GM23248 (cell line): Measurements from ENCODE around the gene LRRC18.

Experiments
- EZH2 ChIP-seq: fragments of 200-600 bp; sonication (generic); IDR thresholded peaks from 2 replicates; pipeline ENCODE4 v1.6.1; 2018; ENCODE audit warnings: antibody characterized with exemption, mild to moderate bottlenecking; ENCODE audit not compliant: insufficient read depth, poor library complexity, severe bottlenecking
- EZH2phosphoT487 ChIP-seq: fragments of 200-600 bp; sonication (generic); IDR thresholded peaks from 2 replicates; pipeline ENCODE4 v1.6.1; 2018; ENCODE audit warnings: antibody characterized with exemption, moderate library complexity, mild to moderate bottlenecking, low read depth; ENCODE audit not compliant: insufficient read depth

GRCh38 chr10:48983648-48984351 is 44.2 kb upstream of the LRRC18 start:
- no peak for TF ChIP-seq EZH2
- no peak for TF ChIP-seq EZH2phosphoT487
